Effector memory CD4-positive, alpha-beta T cell (primary cell): ENCODE measurements around the gene PLEKHG1.

ENCODE experiments used
- DNase-seq, 3 donors: peaks; one replicate each; pipeline ENCODE4 v3.0.0-alpha.2; 2020
- H3K27ac ChIP-seq: 2 replicates; pipeline ENCODE4 v1.7.0; 2013; ENCODE audit warnings: mild to moderate bottlenecking, low read length, moderate library complexity; ENCODE audit not compliant: insufficient read depth, poor library complexity, severe bottlenecking
- H3K27me3 ChIP-seq: replicated peaks from 2 replicates; pipeline ENCODE4 v1.7.0; 2013; ENCODE audit warnings: mild to moderate bottlenecking, low read length; ENCODE audit not compliant: insufficient read depth, control insufficient read depth, poor library complexity, severe bottlenecking
- H3K36me3 ChIP-seq: 2 replicates; pipeline ENCODE4 v1.7.0; 2013; ENCODE audit warnings: mild to moderate bottlenecking, low read length, moderate library complexity; ENCODE audit not compliant: control insufficient read depth, insufficient read depth
- H3K4me1 ChIP-seq: 2 replicates; pipeline ENCODE4 v1.7.0; 2013; ENCODE audit warnings: low read length, mild to moderate bottlenecking; ENCODE audit not compliant: control insufficient read depth, insufficient read depth, poor library complexity, severe bottlenecking
- H3K4me3 ChIP-seq: 2 replicates; pipeline ENCODE4 v1.7.0; 2013; ENCODE audit warnings: low read length, low read depth, mild to moderate bottlenecking; ENCODE audit not compliant: insufficient read depth, poor library complexity, severe bottlenecking
- H3K9me3 ChIP-seq: 2 replicates; pipeline ENCODE4 v1.7.0; 2013; ENCODE audit warnings: mild to moderate bottlenecking, low read length, moderate library complexity; ENCODE audit not compliant: control insufficient read depth

The PLEKHG1 gene

DNA sequence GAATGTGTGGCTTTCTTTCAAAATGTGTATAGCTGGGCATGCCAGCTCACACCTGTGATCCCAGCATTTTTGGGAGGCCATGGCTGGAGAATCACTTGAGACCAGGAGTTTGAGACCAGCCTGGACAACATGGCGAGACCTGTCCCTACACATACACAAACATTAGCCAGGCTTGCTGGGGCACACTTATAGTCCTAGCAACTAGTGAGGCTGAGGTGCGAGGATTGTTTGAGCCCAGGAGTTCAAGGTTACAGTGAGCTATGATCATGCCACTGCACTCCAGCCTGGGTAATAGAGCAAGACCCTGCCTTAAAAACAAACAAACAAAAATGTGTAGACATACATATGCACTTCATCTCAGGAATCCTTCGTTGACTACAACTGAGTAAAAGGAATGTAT lies 31.1 kb upstream of the PLEKHG1 start:
- H3K4me1 ChIP-seq: no peaks in the 10 kb centered on the region
- no peak overlapping the region for H3K4me3 ChIP-seq
- DNase-seq: no peak
- no peaks in the 10 kb centered on the region for H3K9me3 ChIP-seq
- no peak overlapping the region for H3K27ac ChIP-seq
- H3K36me3 ChIP-seq: no peaks in the 10 kb centered on the region
- H3K27me3 ChIP-seq: peaks cover 4% of the 10 kb centered on the region

DNA sequence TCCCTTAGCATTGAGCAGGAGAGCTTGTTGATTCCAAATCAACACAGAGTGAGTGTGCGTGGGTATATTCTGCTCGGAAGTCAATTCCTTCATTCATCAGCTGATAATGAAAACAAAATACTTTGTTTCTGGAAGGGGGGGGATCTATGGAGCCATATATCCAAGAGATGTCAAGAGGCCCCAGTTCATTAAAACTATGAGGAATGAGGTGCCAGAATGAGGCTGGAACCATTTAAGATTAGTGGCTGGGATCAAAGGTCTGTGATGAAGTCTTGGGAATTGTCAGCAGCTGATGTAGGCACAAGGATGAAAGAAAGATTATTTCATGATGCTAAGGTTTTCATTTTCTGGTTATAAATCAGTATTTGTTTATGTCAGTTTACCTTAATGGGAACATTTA lies 30.5 kb upstream of the PLEKHG1 start:
- H3K4me1 ChIP-seq: no peaks in the 10 kb centered on the region

DNA sequence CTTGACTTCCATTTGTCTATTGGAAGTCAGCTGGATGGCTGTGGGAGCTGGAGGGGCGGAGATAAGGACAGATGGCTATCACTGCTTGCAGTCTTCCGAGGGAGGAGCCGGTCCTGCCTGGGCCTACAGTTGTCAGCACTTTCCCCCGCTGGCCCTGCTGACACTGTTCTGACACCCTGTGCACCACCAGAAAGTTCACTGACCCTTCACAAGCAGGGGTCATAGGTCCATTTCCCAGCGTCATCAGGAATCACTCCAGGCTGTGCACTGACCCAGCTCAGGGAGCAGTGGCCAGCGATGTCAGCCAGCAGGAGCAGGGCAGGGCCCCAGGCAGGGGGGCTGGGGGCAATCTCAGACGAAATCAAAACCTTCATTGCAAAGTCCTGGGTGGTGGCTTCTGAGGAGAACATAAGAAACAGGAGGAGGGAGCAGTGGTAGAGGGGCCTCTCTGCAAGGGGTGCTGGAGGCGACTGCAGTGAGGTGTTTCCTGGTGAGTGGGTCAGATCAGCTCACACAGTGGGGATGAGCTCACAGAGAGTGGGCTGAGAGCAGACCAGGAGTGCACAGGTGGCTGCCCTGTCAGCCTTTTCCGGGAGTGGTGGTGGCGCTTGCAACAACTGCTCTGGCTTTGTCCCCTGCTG lies 26.5 kb upstream of the PLEKHG1 start:
- peaks cover 7% of the 10 kb centered on the region for H3K27me3 ChIP-seq
- H3K36me3 ChIP-seq: no peaks in the 10 kb centered on the region

More for the DNA sequence above, 30.5 kb upstream of the PLEKHG1 start:
- H3K9me3 ChIP-seq: no peaks in the 10 kb centered on the region
- H3K27ac ChIP-seq: no peak overlapping the region
- peaks cover 4% of the 10 kb centered on the region for H3K27me3 ChIP-seq
- DNase-seq: no peak
- no peaks in the 10 kb centered on the region for H3K36me3 ChIP-seq
- no peak overlapping the region for H3K4me3 ChIP-seq

DNA sequence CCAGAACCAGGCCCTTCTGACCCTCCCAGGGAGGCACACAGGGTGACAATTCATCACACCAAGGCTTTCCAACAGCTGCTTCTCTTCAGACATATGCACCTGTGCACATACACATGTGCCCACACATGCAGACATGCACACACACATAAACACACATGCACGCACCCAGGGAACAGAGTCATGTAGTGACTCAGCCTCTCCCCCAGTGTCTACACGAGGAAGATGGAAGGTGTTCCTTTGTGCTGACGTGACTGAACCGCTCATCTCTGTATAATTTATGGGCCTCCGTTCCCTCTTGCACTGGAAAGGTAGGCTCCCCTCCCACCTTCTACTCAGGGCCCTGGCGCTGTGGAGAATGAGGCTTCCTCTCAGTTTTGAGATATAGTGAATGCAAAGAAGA lies 23.8 kb upstream of the PLEKHG1 start:
- Histone ChIP-seq H3K4me3 (no peak overlapping the region), H3K27me3 (peaks cover 6% of the 10 kb centered on the region), H3K36me3 (no peaks in the 10 kb centered on the region), H3K27ac (no peak overlapping the region), H3K9me3 (no peaks in the 10 kb centered on the region), H3K4me1 (no peaks in the 10 kb centered on the region)
- DNase-seq: no peak

More for the DNA sequence above, 26.5 kb upstream of the PLEKHG1 start:
- Histone ChIP-seq H3K4me1 (no peaks in the 10 kb centered on the region), H3K4me3 (no peak overlapping the region), H3K9me3 (no peaks in the 10 kb centered on the region), H3K27ac (no peak overlapping the region)
- no peak for DNase-seq

DNA sequence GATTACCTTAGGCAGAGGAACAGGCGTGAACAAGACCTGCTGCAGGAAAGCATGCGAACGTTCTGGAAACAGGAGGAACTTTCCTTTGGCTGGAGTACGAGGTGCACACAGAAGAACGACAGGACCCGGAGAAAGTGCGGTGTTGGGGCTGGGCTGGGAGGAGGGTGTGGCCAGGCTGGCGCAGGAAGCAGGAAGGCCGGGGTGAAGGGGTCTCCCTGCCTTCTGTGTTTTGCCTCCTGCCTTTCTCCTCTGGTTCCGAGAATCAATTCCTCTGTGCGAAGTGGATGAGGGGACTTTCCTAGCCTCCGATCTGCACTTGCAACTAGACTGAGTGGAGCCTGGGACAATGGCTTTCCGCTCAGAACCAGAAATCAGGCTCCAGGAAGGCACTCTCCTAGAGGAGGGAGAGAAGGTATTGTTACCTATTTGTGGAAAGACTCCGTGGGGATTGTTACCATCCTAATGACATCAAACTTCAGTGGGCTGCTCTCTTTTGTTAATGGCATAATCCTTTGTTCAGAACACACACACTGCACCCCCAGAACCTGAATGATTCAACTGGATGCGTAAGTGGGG lies 22.9 kb upstream of the PLEKHG1 start:
- H3K27ac ChIP-seq: no peak overlapping the region
- peaks cover 3% of the 10 kb centered on the region for H3K27me3 ChIP-seq
- H3K9me3 ChIP-seq: no peaks in the 10 kb centered on the region
- no peaks in the 10 kb centered on the region for H3K4me1 ChIP-seq
- H3K36me3 ChIP-seq: no peaks in the 10 kb centered on the region
- DNase-seq: no peak
- H3K4me3 ChIP-seq: no peak overlapping the region

DNA sequence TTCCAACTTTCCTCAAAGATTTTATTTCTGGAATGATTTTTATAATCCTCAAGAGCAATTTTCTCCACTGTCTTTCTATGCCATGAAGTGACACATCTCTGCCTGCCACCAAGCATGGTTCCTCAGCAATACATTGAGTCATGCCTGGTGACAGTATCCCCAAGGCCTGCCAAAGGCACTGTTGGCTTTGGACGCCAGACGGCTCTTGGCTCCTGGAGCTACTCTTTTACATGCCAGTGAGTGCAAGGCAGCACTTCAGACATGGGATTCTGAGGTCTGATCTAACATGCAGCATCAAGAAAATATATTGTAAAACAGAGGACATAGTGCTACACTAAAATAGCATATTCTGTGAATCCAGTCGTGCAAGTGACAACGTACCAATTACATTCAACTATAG lies 20.1 kb upstream of the PLEKHG1 start:
- H3K9me3 ChIP-seq: no peaks in the 10 kb centered on the region
- no peak for DNase-seq
- H3K27me3 ChIP-seq: peaks cover under 1% of the 10 kb centered on the region

DNA sequence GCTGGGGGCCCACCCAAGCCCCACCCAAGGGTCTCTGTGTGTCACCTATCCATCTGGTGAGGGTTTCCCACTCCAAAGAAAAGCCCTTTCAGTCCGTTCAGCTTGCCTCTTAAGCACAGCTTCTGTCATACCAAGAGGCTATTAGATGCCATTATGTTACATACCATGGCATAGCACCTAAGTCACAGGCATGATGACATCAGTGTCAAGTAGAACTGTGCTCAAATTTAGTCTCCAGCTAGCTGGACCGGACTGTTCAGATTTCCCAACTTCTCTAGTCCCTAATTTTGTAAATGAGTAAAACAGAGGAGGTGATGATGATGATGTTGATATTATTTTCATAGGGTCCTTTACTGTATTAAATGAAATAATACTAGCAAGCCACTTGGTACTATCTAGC lies 19.2 kb upstream of the PLEKHG1 start:
- no peak overlapping the region for H3K4me3 ChIP-seq
- H3K27me3 ChIP-seq: no peaks in the 10 kb centered on the region
- no peak overlapping the region for H3K27ac ChIP-seq
- DNase-seq: no peak
- no peaks in the 10 kb centered on the region for H3K4me1 ChIP-seq
- no peaks in the 10 kb centered on the region for H3K36me3 ChIP-seq
- H3K9me3 ChIP-seq: no peaks in the 10 kb centered on the region

More for the DNA sequence above, 20.1 kb upstream of the PLEKHG1 start:
- no peaks in the 10 kb centered on the region for H3K36me3 ChIP-seq
- H3K4me1 ChIP-seq: no peaks in the 10 kb centered on the region
- H3K27ac ChIP-seq: no peak overlapping the region
- no peak overlapping the region for H3K4me3 ChIP-seq

DNA sequence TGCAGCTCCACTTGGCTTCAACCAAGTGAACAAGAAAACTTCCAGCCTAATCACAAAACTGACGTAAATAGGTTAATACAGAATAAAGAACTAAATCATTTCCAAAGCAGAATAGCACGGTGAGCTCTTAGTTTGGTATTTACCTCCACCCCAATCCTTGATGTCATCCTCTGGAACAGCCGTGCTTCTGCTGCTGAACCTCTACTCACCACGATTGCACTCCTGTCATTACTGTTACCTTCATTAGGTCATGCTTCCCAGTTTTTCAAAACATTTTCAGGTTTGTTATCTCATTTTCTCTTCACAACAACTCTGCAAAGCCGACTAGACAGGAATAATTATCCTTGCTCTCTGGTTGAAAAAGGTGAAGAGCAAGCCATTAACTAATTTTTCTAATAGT lies 15.6 kb upstream of the PLEKHG1 start:
- no peak overlapping the region for H3K4me3 ChIP-seq
- no peaks in the 10 kb centered on the region for H3K9me3 ChIP-seq
- no peaks in the 10 kb centered on the region for H3K27me3 ChIP-seq
- no peak overlapping the region for H3K27ac ChIP-seq
- no peak for DNase-seq
- H3K36me3 ChIP-seq: no peaks in the 10 kb centered on the region
- no peaks in the 10 kb centered on the region for H3K4me1 ChIP-seq

DNA sequence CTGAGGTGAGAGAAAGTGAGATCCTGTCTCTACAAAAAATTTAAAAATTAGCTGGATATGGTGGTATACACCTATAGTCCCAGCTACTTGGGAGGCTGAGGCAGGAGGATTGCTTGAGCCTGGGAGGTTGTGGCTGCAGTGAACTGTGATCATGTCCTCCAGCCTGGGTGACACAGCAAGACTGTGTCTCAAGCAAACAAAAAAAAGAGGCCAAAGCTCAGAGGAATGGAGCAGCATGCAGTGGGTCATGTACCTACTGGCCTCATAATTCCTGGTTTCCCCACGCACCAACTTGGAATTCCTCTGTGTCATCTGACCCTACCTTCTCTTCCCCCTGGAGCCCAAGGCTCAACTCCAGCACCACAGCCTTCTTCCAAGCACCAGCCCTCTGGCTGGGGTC lies 15.1 kb upstream of the PLEKHG1 start:
- no peaks in the 10 kb centered on the region for H3K4me1 ChIP-seq
- no peak overlapping the region for H3K27ac ChIP-seq
- H3K4me3 ChIP-seq: no peak overlapping the region
- H3K9me3 ChIP-seq: no peaks in the 10 kb centered on the region
- no peaks in the 10 kb centered on the region for H3K36me3 ChIP-seq
- H3K27me3 ChIP-seq: no peaks in the 10 kb centered on the region
- no peak for DNase-seq

DNA sequence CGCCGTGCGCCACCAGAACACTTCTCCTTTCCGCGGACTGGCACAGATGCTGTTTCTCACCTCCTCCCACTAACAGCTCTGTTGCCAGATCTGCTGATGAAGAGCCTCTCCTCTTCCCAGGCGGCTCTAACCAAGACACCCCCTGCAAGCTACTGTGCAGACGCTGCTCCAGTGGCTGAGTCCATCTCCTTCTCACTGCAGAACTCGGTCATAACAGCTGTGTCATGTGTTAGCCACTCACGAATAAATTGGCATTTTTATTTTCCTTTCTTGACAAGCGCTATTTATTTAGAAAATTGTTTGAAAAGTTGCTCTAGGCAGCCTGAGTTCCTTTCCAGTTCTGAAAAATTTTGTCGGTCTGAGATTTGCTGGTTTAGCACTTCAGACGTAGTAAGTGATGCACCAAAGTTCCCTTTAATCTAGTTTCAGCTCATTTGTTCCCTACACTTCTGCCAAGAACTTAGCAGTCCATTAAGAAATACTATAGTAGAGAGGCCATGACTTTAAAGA lies 12.8 kb upstream of the PLEKHG1 start:
- H3K4me1 ChIP-seq: no peaks in the 10 kb centered on the region
- no peak overlapping the region for H3K4me3 ChIP-seq
- no peaks in the 10 kb centered on the region for H3K9me3 ChIP-seq
- H3K27ac ChIP-seq: no peak overlapping the region
- DNase-seq: no peak
- H3K36me3 ChIP-seq: no peaks in the 10 kb centered on the region
- H3K27me3 ChIP-seq: no peaks in the 10 kb centered on the region
